ENCODE results near the gene PPM1L. TPM values are rescaled to one million over a fixed set of nuclear protein-coding genes. Genes with fewer than 3 reads are reported as not detected.
"Not testable (repeated sequence)": the region's sequence is repeated elsewhere in the genome, so short reads cannot be mapped to it uniquely, and the experiment has no call there.

PPM1L gene
- total RNA-seq, 1 donor, result 2.5 TPM

DNA sequence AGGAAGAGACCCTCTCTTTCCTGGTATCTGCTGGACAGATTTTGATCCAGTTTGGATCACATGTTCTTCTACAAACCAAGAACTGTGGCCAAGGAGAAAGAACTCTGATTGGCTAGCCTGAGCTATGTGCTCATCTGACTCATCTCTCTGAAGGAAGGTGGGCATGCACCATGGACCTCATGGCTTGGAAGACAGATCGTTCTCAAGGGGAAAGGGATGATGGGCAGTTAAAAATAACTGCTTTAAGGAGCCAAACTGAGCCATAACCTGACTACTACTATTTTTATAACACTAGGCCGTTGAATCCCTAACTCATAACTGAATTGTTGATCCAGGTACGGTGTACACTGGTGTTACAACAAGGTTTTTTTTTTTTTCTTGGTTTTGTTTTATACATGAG lies 236.7 kb downstream of the PPM1L start:
- no peak overlapping the region for H3K4me3 ChIP-seq (ENCODE audit: low read depth, low read length)
- TF ChIP-seq CTCF (IDR thresholded peaks at IDR 0.05; ENCODE audit: insufficient read depth, low read length), result no peak
- DNase-seq (ENCODE audit: low read depth), result no peak

DNA sequence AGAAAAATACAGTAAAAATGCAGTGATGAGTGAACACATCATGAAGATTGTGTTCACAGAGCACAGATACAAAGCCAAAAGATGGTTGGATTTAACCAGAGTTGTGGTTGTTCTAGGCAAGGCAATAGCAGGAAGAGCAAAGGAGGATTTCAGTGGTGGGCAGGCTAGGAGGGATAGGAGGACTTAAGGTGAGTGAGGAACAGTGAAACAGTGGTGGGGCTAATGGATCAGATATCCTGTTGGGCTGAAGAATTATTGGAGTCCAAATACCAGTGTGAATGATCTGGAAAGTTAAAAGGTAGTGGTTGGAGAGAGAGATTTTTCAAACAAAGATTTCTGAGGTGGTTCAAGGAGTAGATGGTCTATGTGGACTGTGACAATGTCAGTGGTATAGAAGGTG lies 240.8 kb downstream of the PPM1L start:
- no peak for DNase-seq (ENCODE audit: low read depth)
- no peak for TF ChIP-seq CTCF (IDR thresholded peaks at IDR 0.05; ENCODE audit: insufficient read depth, low read length)
- H3K4me3 ChIP-seq (ENCODE audit: low read depth, low read length), result no peak overlapping the region

DNA sequence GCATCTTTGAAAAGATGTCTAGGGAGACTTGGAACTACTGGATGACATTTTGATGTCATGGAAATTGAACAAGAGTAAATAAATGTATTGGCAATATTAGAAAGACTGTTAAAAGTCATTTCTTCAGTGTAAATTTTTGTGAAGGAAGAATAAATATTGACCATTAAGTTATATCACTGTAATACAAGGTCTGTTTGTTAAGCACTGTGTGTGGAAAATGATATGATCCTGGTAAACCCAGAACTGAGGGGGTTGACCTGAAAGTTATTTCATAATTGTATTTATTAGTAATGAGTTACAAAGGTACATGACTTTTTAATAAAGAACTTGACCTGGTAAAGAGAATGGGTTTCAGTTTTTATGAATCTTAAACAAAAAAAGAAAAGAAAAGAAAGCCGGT lies 242.6 kb downstream of the PPM1L start:
- no peak for TF ChIP-seq CTCF (IDR thresholded peaks at IDR 0.05; ENCODE audit: insufficient read depth, low read length)
- DNase-seq (ENCODE audit: low read depth), result no peak
- H3K4me3 ChIP-seq (ENCODE audit: low read depth, low read length), result no peak overlapping the region

GRCh38 chr3:160999274-160999673 lies 243.2 kb downstream of the PPM1L start:
- no peak for TF ChIP-seq CTCF (IDR thresholded peaks at IDR 0.05; ENCODE audit: insufficient read depth, low read length)

DNA sequence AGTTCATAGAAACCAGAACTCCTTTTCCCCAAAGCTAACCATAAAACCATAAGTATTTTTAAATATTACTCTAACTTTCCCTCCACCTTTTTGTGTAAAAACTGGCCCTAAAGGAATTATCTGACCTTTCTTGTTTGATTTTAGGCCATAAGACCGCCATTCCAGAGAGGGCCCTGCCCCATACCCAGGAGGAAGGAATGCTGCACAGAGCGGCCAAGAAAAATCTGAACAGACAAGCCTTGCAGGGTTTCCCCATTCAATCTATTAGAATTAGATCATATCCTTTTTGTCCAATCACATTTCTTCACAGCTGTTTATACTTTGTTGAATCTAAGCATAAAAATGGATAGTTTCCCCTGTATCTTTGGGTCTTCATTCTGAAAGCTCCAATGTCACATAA lies 252.1 kb downstream of the PPM1L start:
- no peak for DNase-seq (ENCODE audit: low read depth)
- no peak overlapping the region for H3K4me3 ChIP-seq (ENCODE audit: low read depth, low read length)
- no peak for TF ChIP-seq CTCF (IDR thresholded peaks at IDR 0.05; ENCODE audit: insufficient read depth, low read length)

More at GRCh38 chr3:160999274-160999673, 243.2 kb downstream of the PPM1L start:
- H3K4me3 ChIP-seq (ENCODE audit: low read depth, low read length), result no peak overlapping the region
- no peak for DNase-seq (ENCODE audit: low read depth)

DNA sequence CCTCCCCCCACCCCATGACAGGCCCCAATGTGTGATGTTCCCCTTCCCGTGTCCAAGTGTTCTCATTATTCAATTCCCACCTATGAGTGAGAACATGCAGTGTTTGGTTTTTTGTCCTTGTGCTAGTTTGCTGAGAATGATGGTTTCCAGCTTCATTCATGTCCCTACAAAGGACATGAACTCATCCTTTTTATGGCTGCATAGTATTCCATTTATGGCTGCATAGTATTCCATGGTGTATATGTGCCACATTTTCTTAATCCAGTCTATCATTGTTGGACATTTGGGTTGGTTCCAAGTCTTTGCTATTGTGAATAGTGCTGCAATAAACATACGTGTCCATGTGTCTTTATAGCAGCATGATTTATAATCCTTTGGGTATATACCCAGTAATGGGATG lies 254.1 kb downstream of the PPM1L start:
- DNase-seq (ENCODE audit: low read depth); H3K4me3 ChIP-seq (ENCODE audit: low read depth, low read length): not testable (repeated sequence)

DNA sequence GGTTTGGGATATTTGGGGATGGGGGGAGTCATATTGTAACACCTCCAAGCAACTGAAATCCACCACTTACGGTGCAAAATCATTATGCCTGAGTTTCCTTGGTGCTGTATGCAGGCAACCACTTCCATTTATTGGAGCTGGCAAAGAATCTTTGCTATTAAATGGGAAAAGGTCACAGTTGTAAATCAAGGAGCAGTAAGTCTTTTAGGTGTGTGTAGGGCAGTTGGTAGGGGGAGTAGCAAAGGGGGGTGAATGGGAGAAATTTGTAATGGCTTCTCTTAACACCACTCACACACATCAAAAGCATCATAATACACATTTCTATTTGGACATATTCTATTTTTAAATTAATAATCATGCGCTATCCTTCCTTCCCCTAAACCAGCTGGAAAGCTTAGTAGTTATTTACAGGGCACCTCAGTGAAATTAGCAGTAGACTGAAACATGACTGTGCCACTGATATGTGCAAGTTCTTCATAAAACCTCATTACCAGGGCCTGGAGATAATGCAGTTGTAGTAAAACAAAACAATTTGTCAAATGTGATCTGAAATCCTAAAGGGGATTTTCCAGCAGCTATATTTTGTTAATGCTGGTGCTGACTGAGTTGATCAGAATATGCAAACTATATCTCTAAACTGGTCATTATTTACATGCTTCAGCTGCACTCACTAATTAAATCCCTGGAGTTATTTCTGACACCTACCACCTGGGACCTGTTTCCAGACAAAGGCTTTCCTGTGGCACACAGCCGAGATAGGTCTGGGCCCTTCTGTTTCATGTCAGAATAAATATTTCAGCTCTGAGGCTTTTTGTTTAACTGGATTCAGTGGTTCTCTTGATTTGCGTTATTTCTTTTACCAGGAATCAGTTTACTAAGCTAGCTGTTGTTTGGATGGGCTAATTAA lies 259.1 kb downstream of the PPM1L start:
- no peak overlapping the region for H3K4me3 ChIP-seq (ENCODE audit: low read depth, low read length)
- DNase-seq (ENCODE audit: low read depth), result no peak
- no peak for TF ChIP-seq CTCF (IDR thresholded peaks at IDR 0.05; ENCODE audit: insufficient read depth, low read length)
